Neural crest cell (in vitro differentiated cells): ENCODE results near the gene VRK2. TPM values are rescaled to one million over a fixed set of nuclear protein-coding genes. Genes with fewer than 3 reads are reported as not detected.
"Not testable (repeated sequence)": the region's sequence is repeated elsewhere in the genome, so short reads cannot be mapped to it uniquely, and the experiment has no call there.

Experiments
- DNase-seq: peaks from one replicate; pipeline ENCODE4 v3.0.0; 2021; ENCODE audit warnings: low read depth, mixed read lengths, low spot score
- H3K27ac Mint-ChIP-seq: one replicate; pipeline ENCODE4 v1.8.0; 2021; ENCODE audit warnings: mild to moderate bottlenecking, mixed read lengths; ENCODE audit not compliant: unreplicated experiment
- H3K27me3 Mint-ChIP-seq: 2 replicates; pipeline ENCODE4 v1.8.0; 2021; ENCODE audit warnings: low read depth, mild to moderate bottlenecking, mixed read lengths
- H3K36me3 Mint-ChIP-seq: 2 replicates; pipeline ENCODE4 v1.8.0; 2021; ENCODE audit warnings: low read depth, mild to moderate bottlenecking, mixed read lengths
- H3K4me1 Mint-ChIP-seq: 2 replicates; pipeline ENCODE4 v1.8.0; 2021; ENCODE audit warnings: mixed read lengths
- H3K4me3 Mint-ChIP-seq: one replicate; pipeline ENCODE4 v1.8.0; 2021; ENCODE audit warnings: mild to moderate bottlenecking, mixed read lengths
- H3K9me3 Mint-ChIP-seq: 2 replicates; pipeline ENCODE4 v1.8.0; 2021; ENCODE audit warnings: mixed read lengths
- CTCF ChIP-seq: fragments of 200-600 bp; sonication (generic); conservative IDR thresholded peaks from 2 replicates; pipeline ENCODE4 v1.5.0; 2021; ENCODE audit warnings: antibody characterized with exemption, mild to moderate bottlenecking
- total RNA-seq: library from RNA; stranded (reverse); gene quantifications from 2 replicates; pipeline ENCODE4 v1.2.1, GENCODE V29; 2021

The VRK2 gene
- total RNA-seq, 1 donor from 2014 or later: 21.4 TPM

DNA sequence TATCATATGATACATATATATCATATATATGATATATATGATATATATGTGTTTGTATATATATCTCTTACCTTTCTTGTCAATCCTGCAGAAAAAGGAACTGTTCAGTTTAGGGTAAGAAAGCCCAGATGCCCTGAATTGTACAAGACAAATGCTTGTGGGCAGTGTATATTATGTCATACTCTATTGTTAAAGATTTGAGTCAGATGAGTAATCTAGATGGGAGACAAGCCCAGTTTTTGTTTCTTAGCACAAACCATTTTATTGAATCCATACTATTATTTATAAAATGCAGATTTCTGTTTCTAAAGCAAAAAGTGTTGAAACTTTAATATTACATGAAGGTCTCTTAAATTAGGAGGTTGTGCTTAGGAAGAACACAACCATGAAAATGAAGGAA is 90.6 kb downstream of the VRK2 start:
- Mint-ChIP-seq H3K9me3 (no peaks in the 10 kb centered on the region), H3K36me3 (no peaks in the 10 kb centered on the region), H3K27me3 (no peaks in the 10 kb centered on the region), H3K27ac (no peak overlapping the region), H3K4me3 (no peak overlapping the region), H3K4me1 (no peaks in the 10 kb centered on the region)
- TF ChIP-seq CTCF: no peak
- DNase-seq: no peak

DNA sequence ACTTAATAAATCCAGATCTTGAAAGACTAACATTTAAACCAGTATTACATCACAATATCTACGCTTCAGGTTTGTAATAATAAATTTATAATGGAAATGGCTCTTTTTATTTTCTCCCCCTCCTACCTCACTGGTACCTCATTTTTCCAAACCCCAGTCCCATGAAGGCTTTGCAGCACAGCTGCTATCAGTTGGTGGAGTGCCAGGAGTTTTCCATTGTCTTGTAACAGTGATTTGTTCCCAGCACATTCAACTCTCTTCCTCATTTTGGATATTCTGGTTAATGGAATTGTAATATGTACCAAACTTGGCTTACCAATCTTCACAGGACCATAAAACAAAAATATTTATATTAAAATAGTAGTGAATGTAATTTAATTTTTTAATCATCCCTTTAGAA is 91.2 kb downstream of the VRK2 start:
- H3K27me3 Mint-ChIP-seq: no peaks in the 10 kb centered on the region
- H3K4me1 Mint-ChIP-seq: no peaks in the 10 kb centered on the region
- TF ChIP-seq CTCF: no peak
- no peaks in the 10 kb centered on the region for H3K36me3 Mint-ChIP-seq
- no peak for DNase-seq
- no peak overlapping the region for H3K4me3 Mint-ChIP-seq
- H3K9me3 Mint-ChIP-seq: no peaks in the 10 kb centered on the region
- H3K27ac Mint-ChIP-seq: peak overlapping the region; percentile 44

GRCh38 chr2:58138396-58139030 is 91.9 kb downstream of the VRK2 start:
- Mint-ChIP-seq H3K27ac (no peak overlapping the region), H3K4me3 (no peak overlapping the region), H3K4me1 (no peaks in the 10 kb centered on the region), H3K27me3 (no peaks in the 10 kb centered on the region), H3K9me3 (no peaks in the 10 kb centered on the region), H3K36me3 (no peaks in the 10 kb centered on the region)
- DNase-seq: no peak
- TF ChIP-seq CTCF: no peak

DNA sequence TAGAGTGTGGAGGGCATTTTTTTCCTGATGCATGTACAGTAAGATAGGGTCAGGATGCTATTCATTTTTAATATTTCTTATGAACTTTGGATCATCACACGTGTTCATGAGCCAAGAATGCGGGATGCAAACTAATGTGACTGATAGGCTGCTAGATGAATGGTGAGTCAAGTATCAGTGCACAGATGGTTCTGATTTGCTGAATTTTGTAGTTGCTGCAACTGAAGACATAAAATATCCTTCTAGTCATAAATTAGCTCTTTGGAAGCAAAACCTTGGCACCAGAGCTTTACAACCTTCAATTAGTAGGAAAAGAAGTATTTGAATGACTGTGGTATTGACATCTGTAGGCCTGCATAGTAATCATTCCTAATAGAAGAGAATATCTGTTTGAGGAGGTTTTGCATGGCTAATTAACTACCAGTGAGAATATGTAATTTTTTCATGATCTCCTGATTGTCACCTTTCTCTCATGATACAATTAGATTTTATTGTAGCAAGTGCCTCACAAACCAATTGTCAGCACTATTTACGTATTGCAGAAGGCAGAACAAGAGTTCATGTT is 94.0 kb downstream of the VRK2 start:
- H3K27me3 Mint-ChIP-seq: no peaks in the 10 kb centered on the region
- H3K4me3 Mint-ChIP-seq: no peak overlapping the region
- H3K36me3 Mint-ChIP-seq: peaks cover 4% of the 10 kb centered on the region
- no peaks in the 10 kb centered on the region for H3K9me3 Mint-ChIP-seq
- TF ChIP-seq CTCF: no peak
- no peaks in the 10 kb centered on the region for H3K4me1 Mint-ChIP-seq
- no peak overlapping the region for H3K27ac Mint-ChIP-seq
- DNase-seq: no peak

DNA sequence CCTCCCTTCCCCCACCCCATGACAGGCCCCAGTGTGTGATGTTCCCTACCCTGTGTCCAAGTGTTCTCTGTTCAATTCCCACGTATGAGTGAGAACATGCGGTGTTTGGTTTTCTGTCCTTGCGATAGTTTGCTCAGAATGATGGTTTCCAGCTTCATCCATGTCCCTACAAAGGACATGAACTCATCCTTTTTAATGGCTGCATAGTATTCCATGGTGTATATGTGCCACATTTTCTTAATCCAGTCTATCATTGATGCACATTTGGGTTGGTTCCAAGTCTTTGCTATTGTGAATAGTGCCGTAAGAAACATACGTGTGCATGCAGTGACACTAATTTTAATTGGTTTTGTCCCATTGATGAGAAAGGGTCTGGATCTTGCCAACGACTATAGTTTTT is 99.2 kb downstream of the VRK2 start:
- not testable (repeated sequence) for H3K9me3 Mint-ChIP-seq, H3K4me1 Mint-ChIP-seq, H3K27me3 Mint-ChIP-seq, H3K4me3 Mint-ChIP-seq, DNase-seq, H3K27ac Mint-ChIP-seq
- peaks cover 10% of the 10 kb centered on the region for H3K36me3 Mint-ChIP-seq

DNA sequence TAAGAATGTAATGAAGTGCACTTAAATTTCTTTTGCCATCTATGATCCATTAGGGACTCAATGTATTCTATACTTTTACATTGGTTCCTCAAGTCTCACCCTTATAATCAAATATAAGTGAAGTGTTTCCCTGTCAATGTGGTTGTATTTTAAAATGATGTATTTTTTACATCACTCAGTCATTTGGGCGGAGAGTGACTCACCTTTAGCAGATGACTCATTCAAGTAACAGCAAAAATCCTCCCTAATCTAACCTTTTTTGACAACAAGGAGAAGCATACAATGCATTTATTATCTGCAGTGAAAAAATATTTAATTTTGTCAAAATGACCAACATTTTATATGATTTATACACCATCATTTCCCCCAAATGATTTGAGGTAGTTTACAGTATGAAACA is 100.1 kb downstream of the VRK2 start:
- Mint-ChIP-seq H3K27me3 (no peaks in the 10 kb centered on the region), H3K9me3 (no peaks in the 10 kb centered on the region), H3K4me1 (no peaks in the 10 kb centered on the region), H3K27ac (no peak overlapping the region), H3K4me3 (no peak overlapping the region), H3K36me3 (peaks cover 10% of the 10 kb centered on the region)
- no peak for DNase-seq
- TF ChIP-seq CTCF: no peak
